ENCODE results near the gene CACNA2D2.

GRCh38 chr3:50517721-50518206 is 14.3 kb upstream of the CACNA2D2 start:
- TF ChIP-seq CTCF (conservative IDR thresholded peaks at IDR 0.05; ENCODE audit: low read length) (no peak), EZH2phosphoT487 (IDR thresholded peaks at IDR 0.05; ENCODE audit: borderline replicate concordance) (no peak)
